Stimulated activated CD4-positive, alpha-beta T cell treated with anti-CD3 and anti-CD28 coated beads, TNF-alpha, amount 100 ng/mL, for 4 hours (primary cell): ENCODE measurements around the gene TRIO.

Experiments
- DNase-seq, 3 experiments: peaks; one replicate each; pipeline ENCODE4 v3.0.0-alpha.2; 2020; ENCODE audit warnings: low read depth in 3 of 3

Gene TRIO

DNA sequence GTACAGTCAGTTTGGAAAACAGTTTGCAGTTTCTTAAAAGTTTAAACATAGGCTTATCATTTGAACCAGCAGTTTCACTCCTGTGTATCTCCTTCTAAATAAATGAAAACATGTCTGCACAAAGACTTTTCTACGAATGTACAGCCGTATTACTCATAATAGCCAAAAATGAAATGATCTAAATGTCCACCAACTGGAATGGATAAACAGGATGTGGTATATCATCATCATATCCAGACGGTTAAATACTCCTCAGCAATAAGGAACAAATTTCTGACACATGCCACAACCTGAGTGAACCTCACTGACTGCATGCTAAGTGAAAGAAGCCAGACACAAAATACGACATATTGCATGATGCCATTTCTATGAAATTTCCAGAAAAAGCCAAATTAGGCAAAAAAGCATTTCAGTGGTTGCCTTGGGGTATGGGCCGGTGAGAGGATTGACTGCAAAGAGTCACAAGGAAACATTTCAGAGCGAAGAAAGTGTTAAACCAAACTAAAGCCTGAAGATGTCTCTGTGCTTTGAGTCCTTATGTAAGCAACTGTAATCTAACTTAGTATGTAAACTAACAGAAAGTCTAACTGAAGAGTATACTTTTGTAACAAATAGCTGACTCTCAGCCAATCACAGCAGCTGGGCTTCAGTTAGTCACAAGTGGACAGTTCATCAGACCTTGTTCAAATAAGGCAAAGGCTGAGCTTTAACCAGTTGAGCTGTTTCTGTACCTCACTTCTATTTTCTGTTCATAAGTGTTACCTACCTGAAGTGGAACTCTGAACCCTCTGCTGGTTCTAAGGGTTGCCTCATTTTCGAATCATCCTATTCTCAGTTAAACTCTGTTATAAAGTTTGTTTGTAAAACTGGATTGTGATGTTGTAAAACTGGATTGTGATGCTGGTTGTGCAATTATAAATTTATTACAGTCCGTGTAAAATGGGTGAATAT, 65.2 kb downstream of the TRIO start:
- no peak for DNase-seq

DNA sequence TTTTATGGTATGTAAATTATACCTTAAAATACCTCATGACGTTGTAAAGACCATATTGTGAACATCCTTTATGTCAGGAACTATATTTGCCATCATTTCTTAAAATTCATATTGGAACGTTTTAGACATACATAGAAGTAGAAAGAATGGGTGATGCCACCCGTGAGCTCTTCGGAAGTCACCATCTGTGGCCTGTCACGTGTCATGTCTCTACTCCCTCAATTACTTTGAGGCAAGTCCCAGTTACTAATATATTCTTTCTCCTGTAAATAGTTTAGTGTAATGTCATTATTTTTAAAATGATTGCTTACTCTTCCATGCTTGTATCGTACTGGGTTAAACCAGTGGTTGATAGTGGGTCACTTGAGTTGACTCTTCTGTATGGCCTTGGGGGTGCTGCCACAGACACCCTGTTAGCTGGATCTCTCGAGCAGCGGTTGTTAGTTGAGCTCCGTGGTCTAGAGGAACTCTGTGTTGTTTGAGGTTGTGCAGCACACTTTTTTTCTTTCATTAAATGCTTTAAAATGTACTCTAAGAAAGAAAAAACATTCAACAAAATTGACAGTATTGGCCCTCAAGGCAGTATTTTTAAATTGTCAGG, 66.2 kb downstream of the TRIO start:
- no peak for DNase-seq

DNA sequence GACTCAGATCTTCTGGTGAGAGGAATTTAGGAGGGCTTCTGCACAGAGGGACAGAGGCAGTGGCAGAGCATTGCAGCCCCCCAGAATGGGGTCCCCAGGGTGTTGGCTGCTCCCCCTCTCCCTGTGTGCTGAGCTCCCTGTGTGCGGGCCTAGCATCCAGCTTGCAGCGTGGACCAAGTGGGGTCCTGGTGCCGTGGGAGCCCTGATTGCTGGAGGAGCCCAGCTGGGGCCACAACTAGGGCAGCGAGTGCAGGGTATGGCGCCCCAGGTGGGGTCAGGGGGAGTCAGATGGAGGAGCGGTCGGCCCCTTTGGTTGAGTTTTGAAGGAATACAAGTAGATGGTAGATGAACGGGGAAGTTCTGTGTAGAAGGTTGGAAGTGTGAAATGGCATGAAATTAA, 66.7 kb downstream of the TRIO start:
- no peak for DNase-seq

DNA sequence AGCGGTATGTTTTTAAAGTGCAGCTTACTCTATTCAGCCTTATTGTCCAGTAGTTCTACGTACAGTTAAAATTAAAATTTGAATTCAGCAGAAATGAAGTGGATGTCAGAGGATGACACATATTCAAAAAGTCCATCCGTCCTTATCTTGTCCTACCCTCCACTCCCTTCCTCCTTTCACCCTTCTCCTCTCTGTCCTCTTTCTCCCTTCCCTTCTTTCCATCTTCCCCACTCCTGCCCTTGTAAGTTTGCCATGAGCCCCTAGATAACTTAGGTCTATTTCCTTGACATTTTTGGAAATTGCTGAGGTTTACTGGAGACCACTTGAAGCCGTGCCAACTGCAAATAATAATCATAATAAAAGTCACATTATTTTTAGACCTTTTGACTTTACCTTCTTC, 67.6 kb downstream of the TRIO start:
- no peak for DNase-seq

DNA sequence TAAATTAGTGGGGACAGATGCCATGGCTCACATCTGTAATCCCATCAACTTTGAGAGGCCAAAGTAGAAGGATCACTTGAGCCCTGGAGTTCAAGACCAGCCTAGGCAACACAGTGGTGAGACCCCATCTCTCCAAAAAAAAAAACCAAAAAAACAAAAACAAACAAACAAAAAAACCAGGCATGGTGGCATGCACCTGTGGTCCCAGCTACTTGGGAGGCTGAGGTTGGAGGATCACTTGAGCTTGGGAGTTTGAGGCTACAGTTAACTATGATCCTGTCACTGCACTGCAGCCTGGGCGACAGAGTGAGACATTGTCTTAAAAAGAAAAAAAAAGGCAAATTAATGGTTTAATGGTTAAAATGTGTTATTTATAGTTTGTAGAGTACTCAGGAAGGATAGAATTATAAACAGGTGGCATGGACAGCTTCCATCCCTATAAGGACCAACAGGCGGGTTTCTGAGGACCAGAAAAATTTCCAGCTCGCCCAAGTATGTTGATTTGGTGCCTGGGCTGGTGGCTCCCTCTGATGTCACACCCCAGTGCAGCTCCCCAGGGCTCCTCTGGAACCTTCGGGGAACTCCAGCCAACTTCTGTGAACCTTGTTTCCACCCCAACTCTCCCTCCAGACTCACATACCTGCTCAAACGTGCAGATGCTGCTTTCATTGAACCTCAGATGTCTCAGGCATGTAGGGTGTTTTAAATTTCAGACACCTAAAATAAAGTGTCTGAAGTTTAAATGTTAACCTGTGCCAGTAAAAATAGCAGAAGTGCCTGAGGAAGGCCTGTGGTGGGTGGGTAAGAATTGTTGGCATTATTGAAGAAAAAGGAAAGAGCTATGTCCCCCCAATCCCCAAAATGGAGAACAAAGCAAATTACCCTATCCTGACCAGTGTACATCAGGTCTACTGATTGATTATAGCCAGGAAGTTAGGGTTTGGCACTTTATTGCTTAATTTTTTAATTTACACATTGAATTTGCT, 69.0 kb downstream of the TRIO start:
- DNase-seq = no peak

DNA sequence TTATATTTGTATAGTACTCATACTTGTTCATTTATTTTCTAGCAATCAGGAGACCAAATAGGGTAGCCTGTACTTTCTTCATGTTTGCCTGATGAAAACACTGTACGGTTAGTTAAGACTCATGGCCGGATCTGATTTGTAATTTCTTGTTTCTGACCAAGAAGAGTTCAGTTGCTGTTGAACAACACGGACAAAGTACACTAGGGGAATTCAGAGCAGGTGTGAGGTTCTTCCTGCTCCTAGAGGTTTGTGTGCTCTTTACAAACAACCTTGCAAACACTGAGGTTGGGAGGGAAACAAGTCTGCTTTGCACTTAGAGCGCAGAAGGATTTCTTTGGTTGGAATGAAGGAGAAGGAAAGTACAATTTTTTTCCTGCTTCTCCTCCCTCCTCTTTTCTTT, 69.7 kb downstream of the TRIO start:
- no peak for DNase-seq

DNA sequence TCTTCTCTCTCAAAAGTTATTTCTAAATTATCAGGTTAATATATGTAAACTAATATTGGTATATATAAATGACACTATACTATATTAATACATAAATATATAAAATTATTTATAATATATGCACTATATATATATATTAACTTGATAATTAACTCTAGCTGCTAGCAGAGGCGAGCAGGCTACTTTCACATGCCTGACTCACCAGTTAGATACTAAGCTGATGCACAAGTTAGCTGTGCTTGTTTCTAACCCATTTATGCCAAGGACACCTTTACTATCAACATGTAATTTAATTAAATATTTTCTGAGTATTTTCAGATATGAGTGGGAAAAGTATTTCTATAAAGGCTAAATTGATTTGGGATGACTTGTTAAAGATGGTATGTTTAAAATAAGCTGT, 70.1 kb downstream of the TRIO start:
- no peak for DNase-seq

DNA sequence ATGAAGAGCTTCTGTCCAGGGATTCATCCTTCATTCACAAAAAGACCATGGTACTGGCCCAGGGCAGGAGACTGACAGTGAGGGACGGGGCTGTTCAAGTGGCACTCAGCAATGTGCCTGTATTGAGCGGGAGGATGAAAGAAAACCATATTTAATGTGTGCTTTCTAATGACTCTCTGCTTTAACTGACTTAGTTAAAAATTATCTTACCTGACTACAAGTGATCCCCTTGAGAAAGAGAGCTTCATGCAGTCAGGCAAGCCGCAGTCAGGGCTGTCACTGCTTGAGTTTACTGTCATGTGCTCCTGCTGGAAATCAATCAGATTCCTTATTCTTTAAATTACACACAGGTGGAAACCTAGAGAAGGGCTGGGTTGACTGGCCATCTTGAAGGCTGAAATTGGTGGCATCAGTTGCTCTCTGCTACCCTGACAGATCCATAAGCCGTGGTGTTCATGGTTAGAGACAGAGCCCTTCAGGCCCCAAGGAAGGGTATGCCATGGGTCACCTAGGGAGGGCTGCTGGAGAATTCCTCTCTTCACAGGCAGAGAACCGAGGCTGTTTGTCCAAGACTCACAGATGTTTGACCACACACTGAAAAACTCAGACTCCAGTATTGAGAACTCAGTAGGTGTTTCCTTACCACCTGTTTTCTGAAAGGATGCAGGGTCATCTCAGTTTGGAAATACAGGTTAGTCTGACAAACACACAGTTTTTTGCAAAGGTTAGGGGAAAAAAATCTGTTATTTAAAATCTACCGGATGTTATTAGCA, 70.9 kb downstream of the TRIO start:
- no peak for DNase-seq

DNA sequence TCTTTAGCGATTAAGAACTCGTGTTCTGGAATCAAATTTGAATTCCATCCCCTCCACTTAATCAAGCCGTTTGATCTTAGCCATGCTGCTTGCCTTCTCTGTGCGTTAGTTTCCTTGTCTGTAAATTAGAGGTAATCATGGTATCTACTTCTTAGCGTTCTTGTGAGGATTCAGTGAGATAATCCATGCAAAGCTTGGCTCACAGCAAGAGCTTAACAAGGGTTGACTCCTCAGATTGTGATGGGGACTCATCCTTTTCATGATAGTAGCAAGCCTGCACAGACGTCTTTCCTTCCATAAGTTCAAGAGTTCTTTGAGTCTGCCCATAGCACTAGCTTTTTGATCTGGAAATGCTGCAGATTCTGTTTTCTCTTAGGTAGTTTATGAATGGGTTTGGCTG, 72.8 kb downstream of the TRIO start:
- no peak for DNase-seq

DNA sequence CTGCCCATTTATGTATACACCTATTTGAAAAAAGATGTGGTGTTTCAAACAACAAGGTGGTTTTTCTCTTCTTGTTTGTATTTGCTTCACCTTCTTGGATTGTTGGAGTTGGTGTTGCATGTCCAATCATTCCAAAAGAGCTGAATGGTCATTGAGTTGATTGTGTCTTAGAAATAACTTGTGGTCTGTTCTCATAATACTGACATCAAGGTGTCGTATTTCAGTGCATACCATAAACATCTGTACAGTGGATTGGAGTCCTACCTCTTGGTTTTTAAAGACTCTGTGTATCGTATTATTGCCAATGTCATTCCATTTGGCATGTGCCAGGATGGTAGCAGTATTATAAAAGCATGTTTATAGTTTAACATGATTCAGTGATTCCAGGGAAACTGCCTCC, 73.2 kb downstream of the TRIO start:
- DNase-seq = no peak

DNA sequence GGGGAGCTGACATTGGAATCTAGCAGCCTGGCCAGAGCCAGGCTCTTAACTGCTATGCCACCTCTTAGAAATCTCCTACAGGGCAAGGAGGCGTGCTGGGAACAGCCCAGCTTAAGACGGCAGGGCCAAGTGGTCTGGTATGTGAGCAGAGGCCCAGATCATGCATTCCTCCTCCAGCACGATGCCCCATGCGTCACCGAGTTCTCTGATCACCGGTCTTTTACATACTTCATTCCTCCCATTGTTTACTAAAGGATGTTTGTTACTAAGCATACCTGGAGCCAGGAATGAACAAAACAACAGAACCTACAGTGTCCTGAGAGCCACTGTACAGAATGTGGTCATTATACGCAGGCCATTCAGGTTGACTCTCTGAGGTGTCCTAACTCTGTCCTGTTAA, 73.8 kb downstream of the TRIO start:
- no peak for DNase-seq

DNA sequence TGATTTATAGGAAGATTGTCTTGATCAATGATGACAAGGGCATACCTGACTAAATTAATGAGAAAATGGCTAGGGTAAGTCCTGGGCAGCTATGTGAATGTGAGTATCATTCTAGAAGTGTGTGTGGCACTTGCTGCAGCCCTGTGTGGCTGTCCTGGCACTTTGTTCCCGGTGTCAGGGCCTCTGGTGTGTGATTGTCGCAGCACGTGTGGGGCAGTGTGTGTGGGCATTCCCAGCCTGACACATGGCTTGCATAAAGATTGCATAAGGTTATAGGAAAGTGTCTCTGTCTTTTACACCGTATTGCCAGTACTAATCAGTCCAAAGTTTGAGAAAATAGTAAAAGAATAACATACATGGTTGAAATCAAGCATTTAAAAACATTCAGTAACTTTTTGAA, 74.4 kb downstream of the TRIO start:
- DNase-seq = no peak

DNA sequence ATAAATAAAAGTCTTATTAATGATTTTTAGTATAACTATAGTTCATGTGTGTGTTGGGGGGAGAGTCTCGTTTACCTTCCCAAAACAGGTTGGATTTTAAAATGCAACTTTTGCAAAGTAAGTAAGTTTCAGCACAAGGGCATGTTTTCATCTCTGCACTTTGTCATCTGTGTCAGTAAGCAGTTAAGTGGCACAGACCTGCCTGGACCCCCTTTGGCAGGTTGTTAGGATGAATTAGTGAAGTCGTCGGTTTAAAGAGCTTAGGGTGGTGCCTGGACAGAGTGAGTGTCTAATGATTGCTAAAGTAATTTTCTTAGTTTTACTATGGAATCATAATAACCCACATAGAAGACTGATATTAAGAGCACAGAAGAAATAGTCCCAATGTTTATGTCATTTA, 74.9 kb downstream of the TRIO start:
- DNase-seq = no peak

DNA sequence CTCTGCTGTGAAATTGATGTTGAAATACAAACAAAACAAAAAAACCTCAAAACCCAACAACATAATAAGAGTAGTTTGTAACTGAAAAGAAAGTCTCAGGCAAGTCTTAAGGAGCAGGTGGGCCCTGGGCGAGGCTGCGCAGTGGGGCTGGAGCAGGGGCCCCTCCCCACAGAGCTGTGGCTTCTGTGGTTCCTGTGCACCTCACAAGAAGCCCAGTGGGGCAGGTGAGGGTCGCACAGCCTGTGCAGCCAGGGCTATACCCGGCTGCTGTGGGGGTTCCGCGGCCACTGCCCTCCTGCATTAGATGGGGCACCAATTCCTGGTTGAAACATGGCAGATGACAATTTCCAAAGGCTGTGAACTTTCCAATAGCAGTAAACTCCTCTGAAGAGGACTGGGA, 75.3 kb downstream of the TRIO start:
- no peak for DNase-seq

DNA sequence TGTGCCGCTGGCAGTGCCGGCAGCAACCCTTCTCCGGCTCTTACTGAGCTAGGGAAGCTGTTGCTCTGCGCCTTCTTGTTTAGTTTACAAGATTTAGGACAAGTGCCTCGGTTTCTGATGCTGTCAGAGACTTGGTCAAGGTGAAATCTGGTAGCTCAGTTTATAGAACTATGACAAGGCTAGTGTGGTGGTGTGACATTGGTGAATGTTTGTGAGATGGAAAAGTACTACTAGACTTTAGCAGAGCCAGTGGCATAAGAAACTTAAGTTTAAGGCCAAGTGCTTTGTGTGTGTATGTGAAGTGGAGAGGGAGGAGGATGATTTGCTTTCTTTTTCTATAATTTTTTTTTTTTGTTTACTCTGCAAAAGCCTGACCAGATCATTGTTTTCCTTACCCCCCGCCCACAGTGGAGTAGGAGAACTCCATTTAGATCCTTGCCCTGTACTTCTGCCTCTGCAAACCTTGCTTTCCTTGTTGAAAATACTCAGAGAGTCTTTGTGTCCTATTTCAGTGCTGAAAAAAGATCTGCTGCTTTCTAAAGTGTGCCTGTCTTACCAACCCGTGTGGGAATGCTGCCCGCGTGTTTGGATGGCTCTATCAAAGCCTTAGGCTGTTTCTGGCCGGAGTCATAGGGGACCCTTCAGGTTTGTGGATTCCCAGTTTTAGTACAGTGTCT, 75.9 kb downstream of the TRIO start:
- DNase-seq = no peak

DNA sequence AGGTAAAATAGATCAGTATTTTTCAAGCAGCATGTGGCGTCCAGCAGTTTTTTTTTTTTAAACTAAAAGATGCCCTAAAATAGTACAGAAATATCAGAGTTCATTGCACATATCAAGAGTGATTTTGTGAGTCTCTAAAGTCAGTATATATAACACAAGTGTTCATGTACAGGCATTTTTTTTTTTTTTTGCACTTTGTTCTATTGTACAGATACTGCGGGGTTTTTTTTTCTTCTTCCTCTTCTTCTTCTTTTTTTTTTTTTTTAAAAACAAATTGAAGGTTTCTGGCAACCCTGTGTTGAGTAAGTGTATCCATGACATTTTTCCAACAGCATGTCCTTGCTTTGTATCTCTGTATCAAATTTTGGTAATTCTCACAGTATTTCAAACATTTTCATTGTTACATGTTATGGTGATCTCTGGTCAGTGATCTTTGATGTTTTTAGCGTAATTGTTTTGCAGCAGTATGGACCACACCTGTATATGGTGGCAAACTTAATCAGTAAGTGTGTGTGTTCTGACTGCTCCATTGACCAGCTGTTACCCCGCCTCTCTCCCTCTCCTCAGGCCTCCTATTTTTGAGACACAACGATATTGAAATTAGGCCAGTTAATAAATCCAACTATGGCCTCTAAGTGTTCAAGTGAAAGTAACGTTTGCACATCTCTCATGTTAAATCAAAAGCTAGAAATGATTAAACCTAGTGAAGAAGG, 76.8 kb downstream of the TRIO start:
- no peak for DNase-seq

DNA sequence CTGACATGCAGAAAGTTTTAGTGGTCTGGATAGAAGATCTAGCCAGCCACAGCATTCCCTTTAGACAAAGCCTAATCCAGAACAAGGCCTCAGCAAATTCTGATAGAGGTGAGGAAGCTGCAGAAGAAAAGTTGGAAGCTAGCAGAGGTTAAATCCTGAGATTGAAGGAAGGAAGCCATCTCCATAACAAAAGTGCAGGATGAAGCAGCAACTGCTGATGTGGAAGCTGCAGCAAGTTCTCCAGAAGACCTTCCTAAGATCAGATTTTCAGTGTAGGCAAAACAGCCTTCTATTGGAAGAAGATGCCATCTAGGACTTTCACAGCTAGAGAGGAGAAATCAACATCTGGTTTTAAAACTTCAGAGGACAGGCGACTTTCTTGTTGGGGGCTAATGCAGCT, 77.5 kb downstream of the TRIO start:
- no peak for DNase-seq

DNA sequence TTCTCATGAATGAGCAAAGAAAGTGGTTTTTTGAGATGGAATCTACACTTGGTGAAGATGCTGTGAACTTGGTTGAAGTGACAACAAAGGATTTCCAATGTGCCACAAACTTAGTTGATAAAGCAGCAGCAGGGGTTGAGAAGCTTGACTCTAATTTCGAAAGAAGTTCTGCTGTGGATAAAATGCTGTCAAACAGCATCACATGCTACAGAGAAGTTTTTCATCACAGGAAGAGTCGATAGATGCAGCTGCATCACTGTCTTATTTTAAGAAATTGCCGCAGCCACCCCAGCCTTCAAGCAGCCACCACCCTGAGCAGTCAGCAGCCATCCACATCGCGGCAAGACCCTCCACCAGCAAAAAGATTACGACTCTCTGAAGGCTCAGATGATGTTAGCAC, 78.6 kb downstream of the TRIO start:
- no peak for DNase-seq

DNA sequence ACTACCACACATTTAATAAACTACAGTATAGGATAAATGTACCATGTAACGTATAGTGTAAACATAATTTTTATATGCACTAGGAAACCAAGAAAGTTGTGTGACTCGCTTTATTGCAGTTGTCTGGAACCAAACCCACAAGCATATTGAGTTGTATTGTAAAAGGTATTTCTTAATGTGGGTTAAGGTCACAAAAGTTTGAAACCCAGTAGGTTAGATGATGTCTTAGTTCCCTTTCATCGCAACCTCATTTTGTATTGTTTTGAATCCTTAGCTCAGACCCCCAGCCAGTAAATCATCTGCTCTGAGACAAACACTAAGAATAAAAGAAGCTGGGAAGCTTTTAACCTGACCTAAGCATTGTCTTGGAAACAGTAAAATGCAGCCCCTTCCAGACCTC, 79.1 kb downstream of the TRIO start:
- DNase-seq = no peak

DNA sequence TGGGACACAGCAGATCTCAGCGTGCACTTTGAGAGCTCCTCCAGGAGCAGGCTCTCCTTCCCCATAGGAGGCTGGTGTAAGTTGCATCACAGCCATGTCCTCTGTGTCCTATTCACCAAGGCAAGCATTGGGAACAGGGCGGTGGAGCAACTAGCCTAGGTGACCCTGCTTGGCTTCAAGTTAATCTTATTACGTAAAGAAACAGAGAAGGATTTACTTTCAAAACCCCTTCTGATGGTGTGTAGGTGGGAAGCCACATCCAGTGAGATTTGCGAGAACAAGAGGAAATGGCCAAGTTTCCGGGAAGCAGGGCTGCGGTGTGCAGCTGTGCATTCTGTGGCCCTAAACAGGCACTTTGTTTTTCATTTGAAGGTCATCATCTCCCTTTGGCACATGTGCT, 80.2 kb downstream of the TRIO start:
- DNase-seq = no peak
